C4-2B (cell line): ENCODE measurements around the gene MAP3K5.

ENCODE experiments used
- H3K27ac ChIP-seq: fragments of 450-650 bp; 2 replicates; pipeline ENCODE4 v1.5.1; 2017
- CTCF ChIP-seq: fragments of 450-650 bp; conservative IDR thresholded peaks from 2 replicates; pipeline ENCODE4 v1.5.1; 2017; ENCODE audit warnings: mild to moderate bottlenecking
- ZFX ChIP-seq: fragments of 450-650 bp; IDR thresholded peaks from 2 replicates; pipeline ENCODE4 v1.6.1; 2017

The MAP3K5 gene

GRCh38 chr6:136640132-136640915 lies 152.0 kb downstream of the MAP3K5 start:
- TF ChIP-seq ZFX: no peak
- no peak for TF ChIP-seq CTCF
- no peak overlapping the region for H3K27ac ChIP-seq

DNA sequence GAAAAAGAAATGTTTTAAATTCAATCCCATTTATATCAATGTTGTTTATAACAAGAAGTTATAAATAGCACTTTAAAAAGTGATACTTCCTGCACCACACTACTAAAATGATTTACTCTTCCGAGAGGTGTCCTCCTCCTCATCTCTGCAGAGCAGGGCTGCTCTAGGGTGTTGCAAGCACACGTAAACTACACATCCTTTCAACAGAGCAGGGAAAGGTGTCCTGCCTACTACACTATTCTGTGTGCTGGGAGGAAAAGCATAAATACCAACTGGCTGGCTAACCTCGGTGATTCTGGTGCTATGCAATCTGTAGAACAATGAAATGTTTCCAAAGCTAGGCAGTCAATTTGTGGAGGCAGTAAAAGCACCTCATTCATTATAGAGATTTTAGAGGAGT lies 152.6 kb downstream of the MAP3K5 start:
- TF ChIP-seq CTCF (no peak), ZFX (no peak)
- no peak overlapping the region for H3K27ac ChIP-seq

DNA sequence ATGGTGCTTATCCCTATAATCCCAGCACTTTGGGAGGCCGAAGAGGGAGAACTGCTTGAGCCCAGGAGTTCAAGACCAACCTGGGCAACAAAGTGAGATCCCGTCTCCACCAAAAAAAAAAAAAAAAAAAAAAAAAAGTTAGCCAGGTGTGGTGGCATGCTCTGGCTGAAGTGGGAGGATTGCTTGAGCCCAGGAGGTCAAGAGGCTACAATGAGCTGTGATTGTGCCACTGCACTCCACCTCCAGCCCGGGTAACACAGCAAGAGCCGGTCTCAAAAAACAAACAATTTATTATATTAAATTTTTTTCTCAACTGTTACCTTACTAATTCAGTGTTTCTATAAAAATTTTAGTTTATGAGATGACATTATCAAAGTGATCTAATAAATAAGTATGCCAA lies 156.7 kb downstream of the MAP3K5 start:
- TF ChIP-seq ZFX (no peak), CTCF (no peak)
- no peak overlapping the region for H3K27ac ChIP-seq

- TF ChIP-seq CTCF: no peak
- H3K27ac ChIP-seq: no peak overlapping the region
These were observed 158.9 kb downstream of the MAP3K5 start for GRCh38 chr6:136633355-136633754.

GRCh38 chr6:136628996-136629395 lies 163.3 kb downstream of the MAP3K5 start:
- no peak for TF ChIP-seq ZFX
- TF ChIP-seq CTCF: no peak
- H3K27ac ChIP-seq: no peak overlapping the region

DNA sequence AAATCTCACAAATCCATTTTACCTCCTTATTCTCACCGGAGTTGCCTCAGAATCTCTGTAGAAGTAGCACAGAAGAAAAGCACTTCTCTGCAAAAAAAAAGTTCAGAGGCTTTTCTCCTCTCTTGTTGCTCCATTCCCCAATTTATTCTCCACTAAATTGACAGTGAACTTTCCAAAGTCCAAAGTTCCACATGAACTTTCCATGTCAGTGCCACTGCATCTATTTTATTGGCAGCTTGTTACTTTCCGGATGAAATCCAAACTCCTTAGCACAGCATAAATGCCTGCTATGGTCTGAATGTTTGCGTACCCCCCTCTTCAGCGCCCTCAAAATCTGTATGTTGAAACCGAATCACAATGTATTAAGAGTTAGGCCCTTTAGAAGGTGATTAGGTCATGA lies 165.1 kb downstream of the MAP3K5 start:
- no peak for TF ChIP-seq ZFX
- no peak for TF ChIP-seq CTCF

GRCh38 chr6:136625293-136625692 lies 167.0 kb downstream of the MAP3K5 start:
- TF ChIP-seq ZFX (no peak), CTCF (no peak)
- no peak overlapping the region for H3K27ac ChIP-seq

More for the DNA sequence above, 165.1 kb downstream of the MAP3K5 start:
- no peak overlapping the region for H3K27ac ChIP-seq
